SK-N-SH (cell line): Measurements from ENCODE around the gene GLTP. TPM values are rescaled to one million over a fixed set of nuclear protein-coding genes. Genes with fewer than 3 reads are reported as not detected.

ENCODE experiments used
- CTCF ChIA-PET: fragments of 300-600, 350-600 bp; formaldehyde crosslinking; extraction: SDS; loops from one replicate; lab custom pipeline; 2021; lab: Yijun Ruan, JAX
- POLR2A ChIA-PET: fragments of 350-600 bp; sonication (Branson Sonifier 250); formaldehyde crosslinking; extraction: SDS; loops from one replicate; lab custom pipeline; 2020; ENCODE audit warnings: antibody characterized with exemption, inconsistent platforms; lab: Yijun Ruan, JAX
- DNase-seq: peaks from one replicate; pipeline ENCODE4 v3.0.0; 2012
- H2AFZ ChIP-seq: fragments of 200-600 bp; sonication (generic); 2 replicates; pipeline ENCODE4 v1.8.1; 2016; ENCODE audit warnings: antibody characterized with exemption, mild to moderate bottlenecking, low read depth
- H3F3A ChIP-seq: fragments of 200-600 bp; sonication (generic); replicated peaks from 2 replicates; pipeline ENCODE3; 2016; ENCODE audit warnings: antibody characterized with exemption, mild to moderate bottlenecking; ENCODE audit not compliant: insufficient read depth
- H3K27ac ChIP-seq, 2 experiments: fragments of 200-500 bp in 1 of 2; fragments of 200-600 bp in 1 of 2; sonication (Bioruptor generic) in 1 of 2; sonication (generic), shearing (Covaris generic) in 1 of 2; 2 replicates each; pipeline versions ENCODE4 v1.5.1 to v1.6.1; 2014 to 2016; ENCODE audit warnings: low read depth in 2 of 2, inconsistent platforms in 1 of 2, low read length in 1 of 2, mild to moderate bottlenecking in 1 of 2, mixed read lengths in 1 of 2
- H3K27me3 ChIP-seq: fragments of 200-600 bp; sonication (generic), shearing (Covaris generic); 2 replicates; pipeline ENCODE4 v1.6.1; 2016; ENCODE audit warnings: mixed run types; ENCODE audit not compliant: insufficient read depth
- H3K36me3 ChIP-seq, 2 experiments: fragments of 200-500 bp in 1 of 2; fragments of 200-600 bp in 1 of 2; sonication (Bioruptor generic) in 1 of 2; sonication (generic) in 1 of 2; replicated peaks in 1 of 2; 2 replicates each; pipeline versions ENCODE3 to v1.5.1; 2014 to 2016; ENCODE audit warnings: low read length in 1 of 2, mild to moderate bottlenecking in 1 of 2; ENCODE audit not compliant: insufficient read depth in 2 of 2, control insufficient read depth in 1 of 2
- H3K4me1 ChIP-seq, 2 experiments: fragments of 200-500 bp in 1 of 2; fragments of 200-600 bp in 1 of 2; sonication (Bioruptor generic) in 1 of 2; sonication (generic), shearing (Covaris generic) in 1 of 2; 2 replicates each; pipeline versions ENCODE4 v1.5.1 to v1.6.1; 2014 to 2016; ENCODE audit warnings: low read depth in 1 of 2, low read length in 1 of 2, mixed run types in 1 of 2; ENCODE audit not compliant: insufficient read depth in 2 of 2, control insufficient read depth in 1 of 2
- H3K4me2 ChIP-seq: fragments of 200-600 bp; sonication (generic), shearing (Covaris generic); 2 replicates; pipeline ENCODE4 v1.6.1; 2017; ENCODE audit warnings: mixed run types
- H3K4me3 ChIP-seq, 2 experiments: fragments of 200-500 bp in 1 of 2; fragments of 200-600 bp in 1 of 2; sonication (Bioruptor generic) in 1 of 2; sonication (generic), shearing (Covaris generic) in 1 of 2; 2 replicates each; pipeline versions ENCODE4 v1.5.1 to v1.8.1; 2014 to 2016; ENCODE audit warnings: low read depth in 2 of 2, inconsistent platforms in 1 of 2, low read length in 1 of 2, mild to moderate bottlenecking in 1 of 2, mixed read lengths in 1 of 2, moderate library complexity in 1 of 2
- H3K79me2 ChIP-seq: fragments of 200-600 bp; sonication (generic); 2 replicates; pipeline ENCODE4 v1.8.1; 2017; ENCODE audit warnings: mild to moderate bottlenecking; ENCODE audit not compliant: insufficient read depth
- H3K9ac ChIP-seq: fragments of 200-600 bp; sonication (generic); 2 replicates; pipeline ENCODE4 v1.6.1; 2017; ENCODE audit warnings: mixed run types
- H3K9me2 ChIP-seq: fragments of 200-600 bp; sonication (generic); 2 replicates; pipeline ENCODE4 v1.6.1; 2017; ENCODE audit warnings: mixed run types
- H3K9me3 ChIP-seq: fragments of 200-600 bp; sonication (generic); 2 replicates; pipeline ENCODE4 v1.6.1; 2017; ENCODE audit warnings: mixed run types, mild to moderate bottlenecking, moderate library complexity
- H4K20me1 ChIP-seq: fragments of 200-600 bp; sonication (generic); 2 replicates; pipeline ENCODE4 v1.6.1; 2017; ENCODE audit warnings: mild to moderate bottlenecking, mixed run types; ENCODE audit not compliant: insufficient read depth
- CTCF ChIP-seq: fragments of 200-600 bp; sonication (generic); IDR thresholded peaks from 2 replicates; pipeline ENCODE4 v1.6.1; 2017; ENCODE audit warnings: antibody characterized with exemption, mild to moderate bottlenecking, moderate library complexity
- EP300 ChIP-seq, 2 experiments: IDR thresholded peaks; 2 replicates each; pipeline versions ENCODE4 v1.4.0 to v1.6.1; 2012; ENCODE audit warnings: borderline replicate concordance in 1 of 2, low read depth in 1 of 2, low read length in 1 of 2
- EZH2phosphoT487 ChIP-seq: fragments of 200-600 bp; sonication (generic); IDR thresholded peaks from 2 replicates; pipeline ENCODE4 v1.6.1; 2017; ENCODE audit warnings: low read depth, mixed run types, mild to moderate bottlenecking, antibody characterized with exemption, moderate library complexity, borderline replicate concordance
- FOSL2 ChIP-seq: IDR thresholded peaks from 2 replicates; pipeline ENCODE4 v1.4.0; 2012; ENCODE audit warnings: low read depth, mild to moderate bottlenecking, moderate library complexity, borderline replicate concordance
- FOXJ3 ChIP-seq: sonication (generic); formaldehyde crosslinking; IDR thresholded peaks from 2 replicates; pipeline ENCODE4 v1.5.1; 2020; ENCODE audit warnings: mild to moderate bottlenecking, missing genetic modification reagents
- FOXM1 ChIP-seq: IDR thresholded peaks from 2 replicates; pipeline ENCODE4 v1.4.0; 2012; ENCODE audit warnings: low read depth, mild to moderate bottlenecking
- GABPA ChIP-seq: IDR thresholded peaks from 2 replicates; pipeline ENCODE4 v1.4.0; 2012; ENCODE audit warnings: low read depth, mild to moderate bottlenecking
- GATA2 ChIP-seq: sonication (generic); formaldehyde crosslinking; IDR thresholded peaks from 2 replicates; pipeline ENCODE4 v1.5.0; 2020; ENCODE audit warnings: mild to moderate bottlenecking, missing genetic modification reagents
- IRF3 ChIP-seq: fragments of 150-350 bp; IDR thresholded peaks from 2 replicates; pipeline ENCODE4 v1.6.1; 2016; ENCODE audit warnings: mild to moderate bottlenecking, low read depth, low read length
- JUND ChIP-seq: IDR thresholded peaks from 2 replicates; pipeline ENCODE4 v1.4.0; 2012
- MAX ChIP-seq: IDR thresholded peaks from 2 replicates; pipeline ENCODE4 v1.4.0; 2012; ENCODE audit warnings: low read depth
- MXI1 ChIP-seq: IDR thresholded peaks from 2 replicates; pipeline ENCODE4 v1.6.1; 2012; ENCODE audit warnings: mild to moderate bottlenecking, low read depth, low read length, improper control_type of control experiment
- NFIC ChIP-seq: IDR thresholded peaks from 2 replicates; pipeline ENCODE4 v1.4.0; 2012; ENCODE audit warnings: borderline replicate concordance
- PBX3 ChIP-seq: IDR thresholded peaks from 2 replicates; pipeline ENCODE4; 2012
- POLR2AphosphoS5 ChIP-seq: IDR thresholded peaks from 2 replicates; pipeline ENCODE4 v1.6.1; 2012; ENCODE audit warnings: low read depth, low read length
- RAD21 ChIP-seq: IDR thresholded peaks from 2 replicates; pipeline ENCODE4 v1.6.1; 2012; ENCODE audit warnings: mild to moderate bottlenecking, low read length
- RCOR1 ChIP-seq: fragments of 150-350 bp; IDR thresholded peaks from 2 replicates; pipeline ENCODE4 v1.6.1; 2017; ENCODE audit warnings: antibody characterized with exemption, low read length
- REST ChIP-seq: IDR thresholded peaks from 2 replicates; pipeline ENCODE4 v1.6.1; 2012; ENCODE audit warnings: mild to moderate bottlenecking, low read depth, low read length, moderate library complexity
- RFX5 ChIP-seq: IDR thresholded peaks from 2 replicates; pipeline ENCODE4 v1.6.1; 2012; ENCODE audit warnings: mild to moderate bottlenecking, improper control_type of control experiment, low read length
- RXRA ChIP-seq: IDR thresholded peaks from 2 replicates; pipeline ENCODE4 v1.4.0; 2012; ENCODE audit warnings: low read depth, mild to moderate bottlenecking, borderline replicate concordance
- SIN3A ChIP-seq: IDR thresholded peaks from 2 replicates; pipeline ENCODE4 v1.6.1; 2012; ENCODE audit warnings: low read depth, mild to moderate bottlenecking, low read length, moderate library complexity, borderline replicate concordance
- SMC3 ChIP-seq: IDR thresholded peaks from 2 replicates; pipeline ENCODE4 v1.6.1; 2012; ENCODE audit warnings: low read depth, low read length, improper control_type of control experiment
- TEAD4 ChIP-seq: IDR thresholded peaks from 2 replicates; pipeline ENCODE4 v1.4.0; 2012; ENCODE audit warnings: mild to moderate bottlenecking, borderline replicate concordance; ENCODE audit not compliant: insufficient read depth
- YY1 ChIP-seq: IDR thresholded peaks from 2 replicates; pipeline ENCODE4 v1.4.0; 2012; ENCODE audit warnings: low read depth, mild to moderate bottlenecking
- WGBS: methylation state at CpG from one replicate; pipeline ENCODE4 v1.1.6; 2017; ENCODE audit warnings: low lambda C conversion rate; 5-methylcytosine and 5-hydroxymethylcytosine counted together
- polyA plus RNA-seq, 3 experiments: library from polyadenylated mRNA; depleted of rRNA; stranded (reverse); fragments of >200 nt; gene quantifications; 2 replicates each; pipeline ENCODE4 v1.2.3, GENCODE V29; 2012

The GLTP gene
- polyA plus RNA-seq, 1 of the 3 experiments (the other 2 are of a cell fraction): 23.0 TPM

GRCh38 chr12:109899783-109900751 lies 19.7 kb upstream of the GLTP start, which contains the start of gene TCHP:
TCHP (plus strand) TSS chr12:109900274; CDS start chr12:109903027, 2,753 bp downstream.
- H3K9ac ChIP-seq: peak within 1 kb of the TSS; percentile 89
- H4K20me1 ChIP-seq: no peaks in the 10 kb centered on the region
- peak within 1 kb of the TSS; percentile 82 for H3K4me2 ChIP-seq
- H3K4me1 ChIP-seq: peaks cover 0 to 9% of the 10 kb centered on the region in 2 experiments; a peak in 1 of 4 replicates
- DNase-seq: peak; percentile 92
- peak within 1 kb of the TSS; percentile 74 to 83 for H3K4me3 ChIP-seq
- peak within 1 kb of the TSS; percentile 95 for H2AFZ ChIP-seq
- peaks cover 17 to 21% of the 10 kb centered on the region in 2 experiments for H3K36me3 ChIP-seq
- H3K27ac ChIP-seq: peak within 1 kb of the TSS; percentile 72 to 81
- no peaks in the 10 kb centered on the region for H3K9me2 ChIP-seq
- H3F3A ChIP-seq: no peaks in the 10 kb centered on the region
- ChIA-PET POLR2A (interaction anchor here (0.5 to 0.6 kb wide), 2 partner anchors 705 to 1188 kb away, joined by 3 to 5 read pairs; no protein-coding TSS in a partner anchor), CTCF (interaction anchor here (0.8 to 1.9 kb wide), 7 partner anchors 9 to 95 kb away, joined by 3 to 7 read pairs (median 3); partner anchors contain the start of gene GLTP)
- 6% methylated on average over 37 of the region's 69 CpGs for WGBS
- H3K9me3 ChIP-seq: no peaks in the 10 kb centered on the region
- no peaks in the 10 kb centered on the region for H3K27me3 ChIP-seq
- H3K79me2 ChIP-seq: peaks cover 34% of the 10 kb centered on the region
- peak; percentile 76; the same call in 1 of the 2 replicates for TF ChIP-seq POLR2AphosphoS5
- no peak for TF ChIP-seq GATA2 (CRISPR knock-in tag)
- TF ChIP-seq MXI1: peak; percentile 87
- TF ChIP-seq IRF3: no peak
- no peak for TF ChIP-seq NFIC
- TF ChIP-seq PBX3: no peak
- TF ChIP-seq YY1: peak; percentile 74; the same call in 1 of the 2 replicates
- TF ChIP-seq SMC3: no peak
- no peak for TF ChIP-seq RXRA
- peak; percentile 65; the same call in 1 of the 2 replicates for TF ChIP-seq RCOR1
- TF ChIP-seq FOSL2: no peak
- no peak for TF ChIP-seq RFX5
- TF ChIP-seq TEAD4: no peak
- peak; percentile 43 for TF ChIP-seq CTCF
- peak; percentile 40; the same call in 1 of the 2 replicates for TF ChIP-seq FOXJ3
- no peak for TF ChIP-seq EP300 (IDR thresholded peaks at IDR 0.05; ENCODE audit: borderline replicate concordance in 1 of 2, low read depth in 1 of 2, low read length in 1 of 2)
- TF ChIP-seq REST: peak; percentile 66
- TF ChIP-seq MAX: peak; percentile 84
- peak; percentile 51 for TF ChIP-seq RAD21
- peak; percentile 94 for TF ChIP-seq SIN3A
- TF ChIP-seq FOXM1: no peak
- TF ChIP-seq EZH2phosphoT487: no peak
- TF ChIP-seq JUND: no peak
- TF ChIP-seq GABPA: no peak
